Activated CD4-positive, alpha-beta T cell treated with anti-CD3 and anti-CD28 coated beads for 4 hours (primary cell): ENCODE data around the gene CTSK.

Experiments used
- DNase-seq, 2 donors: peaks; one replicate each; pipeline ENCODE4 v3.0.0-alpha.2; 2020

CTSK gene

GRCh38 chr1:150751443-150751842 is 56.6 kb downstream of the CTSK start:
- DNase-seq: no peak

- DNase-seq: no peak
These were observed 58.2 kb downstream of the CTSK start for GRCh38 chr1:150749720-150750311.

- no peak for DNase-seq
These were observed 59.0 kb downstream of the CTSK start for GRCh38 chr1:150748878-150749719.
